Adrenal gland (tissue), 12 donors: ENCODE measurements around the gene MACROD2. TPM values are rescaled to one million over a fixed set of nuclear protein-coding genes. Genes with fewer than 3 reads are reported as not detected.

Experiments
- DNase-seq, 7 donors: peaks; one replicate each; pipeline ENCODE4 v3.0.0-alpha.2; 2019 to 2020
- H3K27ac ChIP-seq, 5 donors: fragments of 200-600 bp; sonication (generic) in 4 of 5; 1 replicate in 3 of 5; 2 replicates in 2 of 5; pipeline versions ENCODE4 v1.5.1 to v1.8.0; 2016 to 2020; ENCODE audit warnings: mild to moderate bottlenecking in 1 of 5
- H3K27me3 ChIP-seq: fragments of 200-600 bp; 2 replicates; pipeline ENCODE4 v1.8.0; 2021
- H3K36me3 ChIP-seq, 2 donors: fragments of 200-600 bp; replicated peaks in 1 of 2; 1 replicate in 1 of 2; 2 replicates in 1 of 2; pipeline versions ENCODE4 v1.5.1 to v1.8.0; 2018 to 2022
- H3K4me1 ChIP-seq, 2 donors: fragments of 200-600 bp; replicated peaks in 1 of 2; 1 replicate in 1 of 2; 2 replicates in 1 of 2; pipeline versions ENCODE4 v1.5.1 to v1.8.0; 2018 to 2021
- H3K4me3 ChIP-seq, 4 donors: fragments of 200-600 bp; sonication (generic) in 3 of 4; one replicate each; pipeline ENCODE4 v1.5.1; 2016 to 2018
- H3K9me3 ChIP-seq, 3 donors: fragments of 200-600 bp; sonication (generic) in 1 of 3; replicated peaks in 1 of 3; 1 replicate in 2 of 3; 2 replicates in 1 of 3; pipeline versions ENCODE4 v1.5.1 to v1.8.0; 2016 to 2021
- POLR2A ChIP-seq, 2 donors: fragments of 450-650 bp; IDR thresholded peaks; one replicate each; pipeline ENCODE4 v1.6.1; 2017; ENCODE audit warnings: antibody characterized with exemption in 2 of 2, mild to moderate bottlenecking in 2 of 2, moderate library complexity in 1 of 2
- WGBS, 4 donors: extraction: QIAGEN DNeasy Blood & Tissue Kit in 2 of 4; methylation state at CpG; one replicate each; pipeline versions ENCODE4 v1.1.5 to v1.1.7; 2013 to 2017; 5-methylcytosine and 5-hydroxymethylcytosine counted together
- intact Hi-C, 2 donors: fragments of 100-400 bp; cut with DNase I; formaldehyde crosslinking; loops; one replicate each; pipeline versions ENCODE4 v1.14.1 to v1.15.0; 2022 to 2023
- polyA plus RNA-seq, 3 donors: library from polyadenylated mRNA; stranded (reverse); fragments of 200-250 nt in 2 of 3; fragments of 350-450 nt in 1 of 3; fragmentation: Illumina TruSeq in 1 of 3; extraction: RNeasy Lipid Tissue Mini Kit (QIAGEN cat#74804) in 1 of 3; gene quantifications; one replicate each; pipeline ENCODE4 v1.2.3, GENCODE V29; 2013 to 2014
- total RNA-seq, 9 donors: library from RNA; depleted of rRNA in 4 of 9; stranded (reverse); fragments of >200 nt in 4 of 9; fragments of 120-200 nt in 1 of 9; fragmentation: NEBNext Ultra II Directional in 1 of 9; extraction: Animal tissue kit (Norgen Biotek cat#: 25700) in 1 of 9; gene quantifications; one replicate each; pipeline versions ENCODE4 v1.1.0 to v1.2.4, GENCODE V29; 2013 to 2023
- TF ChIP-seq, protein P1 (sequence below), 6 experiments: fragments of 450-650 bp in 4 of 6; fragments of 200-600 bp in 2 of 6; sonication (generic) in 1 of 6; IDR thresholded peaks; 1 replicate in 5 of 6; 2 replicates in 1 of 6; pipeline versions ENCODE4 v1.5.1 to v1.8.0; 2016 to 2021; ENCODE audit warnings: antibody characterized with exemption in 6 of 6, mild to moderate bottlenecking in 2 of 6, moderate library complexity in 1 of 6
- donor health status: healthy with polysubstance abuse.
- donor health status: Bipolar disorder and iron deficiency.
- donor health status: DM: yes; HTN: yes; CAD: no.
- donor health status: DM: no; HTN: no; CAD: no.
- donor health status: DM: no; HTN: no; CAD: no.
- donor health status: DM: yes; HTN: yes; CAD: no.

The MACROD2 gene
- total and polyA plus RNA-seq, 12 donors = 1.1 to 21.2 (median 6.4) TPM

DNA sequence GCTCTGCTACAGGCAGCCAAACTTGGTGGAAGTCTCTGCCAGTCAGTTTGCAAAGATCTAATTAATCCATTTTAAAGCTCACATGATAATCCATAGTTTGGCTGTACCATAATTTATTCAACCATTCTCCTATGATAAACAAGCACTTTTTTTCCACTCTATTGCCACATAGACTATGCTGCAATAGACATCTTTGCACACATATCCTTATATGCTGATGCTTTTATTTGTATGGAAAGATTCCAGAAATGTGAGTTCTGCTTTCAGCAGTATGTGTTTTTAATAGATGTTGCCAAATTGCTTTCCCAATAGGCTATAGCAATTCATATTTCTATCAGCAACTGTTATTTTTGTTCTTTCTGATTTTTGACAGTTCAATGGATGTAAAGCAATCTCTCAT, 1950.0 kb downstream of the MACROD2 start:
- Histone ChIP-seq H3K27me3 (no peaks in the 10 kb centered on the region), H3K4me3 (no peak overlapping the region), H3K36me3 (no peaks in the 10 kb centered on the region), H3K9me3 (no peaks in the 10 kb centered on the region), H3K4me1 (no peaks in the 10 kb centered on the region), H3K27ac (no peak overlapping the region)
- no peak for TF ChIP-seq POLR2A (IDR thresholded peaks at IDR 0.05)
- TF ChIP-seq, protein P1, sequence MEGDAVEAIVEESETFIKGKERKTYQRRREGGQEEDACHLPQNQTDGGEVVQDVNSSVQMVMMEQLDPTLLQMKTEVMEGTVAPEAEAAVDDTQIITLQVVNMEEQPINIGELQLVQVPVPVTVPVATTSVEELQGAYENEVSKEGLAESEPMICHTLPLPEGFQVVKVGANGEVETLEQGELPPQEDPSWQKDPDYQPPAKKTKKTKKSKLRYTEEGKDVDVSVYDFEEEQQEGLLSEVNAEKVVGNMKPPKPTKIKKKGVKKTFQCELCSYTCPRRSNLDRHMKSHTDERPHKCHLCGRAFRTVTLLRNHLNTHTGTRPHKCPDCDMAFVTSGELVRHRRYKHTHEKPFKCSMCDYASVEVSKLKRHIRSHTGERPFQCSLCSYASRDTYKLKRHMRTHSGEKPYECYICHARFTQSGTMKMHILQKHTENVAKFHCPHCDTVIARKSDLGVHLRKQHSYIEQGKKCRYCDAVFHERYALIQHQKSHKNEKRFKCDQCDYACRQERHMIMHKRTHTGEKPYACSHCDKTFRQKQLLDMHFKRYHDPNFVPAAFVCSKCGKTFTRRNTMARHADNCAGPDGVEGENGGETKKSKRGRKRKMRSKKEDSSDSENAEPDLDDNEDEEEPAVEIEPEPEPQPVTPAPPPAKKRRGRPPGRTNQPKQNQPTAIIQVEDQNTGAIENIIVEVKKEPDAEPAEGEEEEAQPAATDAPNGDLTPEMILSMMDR (IDR thresholded peaks at IDR 0.05) = no peak
- intact Hi-C loops = no loop called here
- DNase-seq = no peak

DNA sequence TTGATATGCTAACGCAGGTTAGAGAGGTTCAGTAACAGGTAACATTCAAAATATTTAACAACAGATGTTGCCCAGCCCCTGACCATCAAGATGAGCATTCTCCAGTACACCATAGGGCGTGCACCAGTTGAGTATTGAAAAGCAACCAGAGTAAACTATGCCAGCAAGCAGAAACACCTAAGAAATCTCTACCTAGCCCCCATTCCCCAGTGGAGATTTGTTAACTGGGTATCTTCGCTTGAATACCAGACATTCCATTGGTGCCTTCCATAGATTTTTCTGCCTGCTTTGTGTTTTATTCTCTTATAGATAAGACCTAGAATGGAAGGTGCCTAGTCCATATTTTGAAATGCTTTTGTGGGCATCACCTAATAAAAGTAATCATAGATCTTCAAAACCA, 1954.1 kb downstream of the MACROD2 start:
- Histone ChIP-seq H3K27me3 (no peaks in the 10 kb centered on the region), H3K9me3 (no peaks in the 10 kb centered on the region), H3K27ac (no peak overlapping the region), H3K4me3 (no peak overlapping the region), H3K36me3 (no peaks in the 10 kb centered on the region), H3K4me1 (no peaks in the 10 kb centered on the region)
- DNase-seq = no peak
- WGBS, 4 donors = 89 to 94% (median 93%) methylated on average over 3 of the region's 3 CpGs
- no peak for TF ChIP-seq POLR2A (IDR thresholded peaks at IDR 0.05)
- TF ChIP-seq, protein P1 (IDR thresholded peaks at IDR 0.05) = no peak
- intact Hi-C loops = no loop called here

DNA sequence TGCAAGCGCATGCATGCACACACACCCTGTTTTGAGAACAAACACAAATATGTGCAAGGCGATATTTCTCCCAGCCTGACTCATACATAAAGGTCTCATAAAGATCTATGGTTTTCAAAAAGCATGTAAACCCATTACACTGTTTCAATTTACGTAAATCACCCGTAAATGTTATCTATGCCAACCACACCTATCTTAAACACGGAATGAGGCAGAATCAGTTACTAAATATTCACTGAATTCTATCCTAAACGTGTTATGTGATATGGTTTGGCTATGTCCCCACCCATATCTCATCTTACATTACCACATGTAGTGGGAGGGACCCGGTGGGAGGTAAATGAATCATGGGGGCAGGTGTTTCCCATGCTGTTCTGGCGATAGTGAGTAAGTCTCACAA, 1956.3 kb downstream of the MACROD2 start:
- Histone ChIP-seq H3K27ac (no peak overlapping the region), H3K4me3 (no peak overlapping the region), H3K36me3 (no peaks in the 10 kb centered on the region), H3K9me3 (no peaks in the 10 kb centered on the region), H3K4me1 (no peaks in the 10 kb centered on the region), H3K27me3 (no peaks in the 10 kb centered on the region)
- no peak for DNase-seq
- 88 to 93% (median 90%) methylated on average over 8 of the region's 8 CpGs for WGBS, 4 donors
- no peak for TF ChIP-seq POLR2A (IDR thresholded peaks at IDR 0.05)
- TF ChIP-seq, protein P1 (IDR thresholded peaks at IDR 0.05) = no peak
- intact Hi-C loops = no loop called here

DNA sequence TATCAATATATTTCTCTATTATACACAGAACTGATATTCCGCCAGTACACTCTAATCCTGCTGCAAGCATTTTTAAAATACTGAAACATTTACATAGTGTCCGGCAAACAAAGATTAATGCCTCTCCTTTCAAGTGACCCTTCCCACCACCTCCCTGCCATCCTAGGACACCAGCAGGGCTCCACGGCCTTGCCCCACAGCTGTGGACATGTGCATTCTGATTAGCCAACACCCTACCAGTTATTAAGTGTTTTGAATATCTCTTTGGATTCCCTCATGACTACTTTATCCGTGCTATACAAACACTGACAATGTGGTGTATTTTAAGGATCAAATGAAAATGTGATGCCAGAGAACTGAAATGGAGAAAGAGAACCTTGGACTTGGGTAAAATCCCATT, 1962.8 kb downstream of the MACROD2 start:
- intact Hi-C loops = no loop called here
- no peaks in the 10 kb centered on the region for H3K27me3 ChIP-seq
- no peaks in the 10 kb centered on the region for H3K4me1 ChIP-seq
- H3K4me3 ChIP-seq = no peak overlapping the region
- no peaks in the 10 kb centered on the region for H3K36me3 ChIP-seq
- TF ChIP-seq POLR2A (IDR thresholded peaks at IDR 0.05) = no peak
- TF ChIP-seq, protein P1 (IDR thresholded peaks at IDR 0.05) = no peak
- no peaks in the 10 kb centered on the region for H3K9me3 ChIP-seq
- no peak for DNase-seq
- no peak overlapping the region for H3K27ac ChIP-seq
- 93 to 97% (median 95%) methylated on average over 4 of the region's 4 CpGs for WGBS, 4 donors
